Fibroblast of the aortic adventitia (primary cell): ENCODE data around the gene GABARAP. TPM values are rescaled to one million over a fixed set of nuclear protein-coding genes. Genes with fewer than 3 reads are reported as not detected.

Source experiments
- DNase-seq: peaks from one replicate; pipeline ENCODE4 v3.0.0-alpha.2; 2010; ENCODE audit warnings: low read depth
- H3K4me3 ChIP-seq: 2 replicates; pipeline ENCODE4 v1.5.1; 2011; ENCODE audit warnings: low read depth, mild to moderate bottlenecking, control low read depth, low read length, moderate library complexity
- small RNA-seq: library from RNA; depleted of rRNA; stranded (forward); fragments of <200 nt; gene quantifications from one replicate; pipeline ENCODE3, GENCODE V24; 2012
- total RNA-seq: library from RNA; depleted of rRNA; stranded (reverse); fragments of >200 nt; gene quantifications from 2 replicates; pipeline ENCODE4 v1.2.3, GENCODE V29; 2012; ENCODE audit warnings: low replicate concordance
- TF ChIP-seq, protein P1 (sequence below): IDR thresholded peaks from 2 replicates; pipeline ENCODE4 v1.5.1; 2011; ENCODE audit warnings: mild to moderate bottlenecking, low read length, control low read depth, inconsistent platforms; ENCODE audit not compliant: insufficient read depth

Gene GABARAP
- total RNA-seq, 1 donor, result 420 TPM

DNA sequence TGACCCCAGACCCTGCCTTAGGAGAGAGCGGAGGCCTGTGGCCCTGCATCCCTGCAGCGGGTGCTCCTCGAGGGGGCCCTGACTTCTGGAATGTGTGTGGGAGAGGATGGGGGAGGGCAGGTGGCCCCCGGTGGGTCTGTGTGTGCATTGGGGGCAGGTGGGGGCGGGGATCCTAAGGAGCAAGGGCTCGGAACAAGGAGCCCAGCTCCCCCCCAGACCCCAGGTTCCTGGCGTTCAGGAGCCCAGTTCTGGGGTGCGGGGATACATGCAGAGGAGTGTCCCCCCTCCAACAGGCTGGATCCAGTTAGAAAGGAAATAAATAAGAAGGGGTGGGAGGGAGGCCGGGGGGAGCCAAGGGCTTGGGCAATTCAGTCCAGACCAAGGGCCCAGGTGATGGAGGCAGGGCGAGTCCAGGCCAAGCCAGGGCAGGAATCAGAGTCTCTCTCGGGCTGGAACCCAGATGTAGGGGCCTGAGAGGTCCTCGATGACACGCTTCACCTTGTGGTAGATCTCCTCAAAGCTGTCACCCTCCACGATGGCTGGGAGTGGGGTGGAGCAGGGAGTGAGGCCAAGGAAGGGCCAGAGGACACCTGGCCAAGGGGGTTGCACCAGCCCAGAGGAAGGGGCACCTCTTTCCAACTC, 51.9 kb downstream of the GABARAP start:
- H3K4me3 ChIP-seq, result no peak overlapping the region
- DNase-seq, result no peak
- TF ChIP-seq, protein P1, sequence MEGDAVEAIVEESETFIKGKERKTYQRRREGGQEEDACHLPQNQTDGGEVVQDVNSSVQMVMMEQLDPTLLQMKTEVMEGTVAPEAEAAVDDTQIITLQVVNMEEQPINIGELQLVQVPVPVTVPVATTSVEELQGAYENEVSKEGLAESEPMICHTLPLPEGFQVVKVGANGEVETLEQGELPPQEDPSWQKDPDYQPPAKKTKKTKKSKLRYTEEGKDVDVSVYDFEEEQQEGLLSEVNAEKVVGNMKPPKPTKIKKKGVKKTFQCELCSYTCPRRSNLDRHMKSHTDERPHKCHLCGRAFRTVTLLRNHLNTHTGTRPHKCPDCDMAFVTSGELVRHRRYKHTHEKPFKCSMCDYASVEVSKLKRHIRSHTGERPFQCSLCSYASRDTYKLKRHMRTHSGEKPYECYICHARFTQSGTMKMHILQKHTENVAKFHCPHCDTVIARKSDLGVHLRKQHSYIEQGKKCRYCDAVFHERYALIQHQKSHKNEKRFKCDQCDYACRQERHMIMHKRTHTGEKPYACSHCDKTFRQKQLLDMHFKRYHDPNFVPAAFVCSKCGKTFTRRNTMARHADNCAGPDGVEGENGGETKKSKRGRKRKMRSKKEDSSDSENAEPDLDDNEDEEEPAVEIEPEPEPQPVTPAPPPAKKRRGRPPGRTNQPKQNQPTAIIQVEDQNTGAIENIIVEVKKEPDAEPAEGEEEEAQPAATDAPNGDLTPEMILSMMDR, result no peak

Small RNA genes within 50 kb of the gene (small RNA-seq; reads per million reads assigned to genes)
- gene AC120057.4, result not detected
- gene MIR324, result 263 reads per million, percentile 98 among the genes with 10 or more reads in this experiment
- not detected for gene RF00019

Other genes with a start within 250 kb of the GABARAP start
- gene ALOX12, start 246.4 kb downstream of the GABARAP start, total RNA-seq, result 0.65 TPM in 1 of 2 replicates, not detected in the other
- gene RNASEK, start 229.8 kb downstream of the GABARAP start, total RNA-seq, result 9.3 and 90.7 TPM in 2 replicates
- gene BCL6B, start 219.4 kb downstream of the GABARAP start, total RNA-seq, result 0.41 and 0.45 TPM in 2 replicates
- gene SLC16A13, start 206.4 kb downstream of the GABARAP start, total RNA-seq, result 0.72 and 3.1 TPM in 2 replicates
- gene SLC16A11, start 198.4 kb downstream of the GABARAP start, total RNA-seq, result 0.27 and 2.4 TPM in 2 replicates
- not detected in 2 replicates for gene CLEC10A, start 162.2 kb downstream of the GABARAP start, total RNA-seq
- not detected in 2 replicates for gene ASGR2, start 127.6 kb downstream of the GABARAP start, total RNA-seq
- gene ASGR1, start 63.1 kb downstream of the GABARAP start, total RNA-seq, result 0.09 and 2.8 TPM in 2 replicates
- 2.9 and 11.9 TPM in 2 replicates for gene DLG4, start 22.6 kb downstream of the GABARAP start, total RNA-seq
- 136 and 210 TPM in 2 replicates for gene ACADVL, start 22.5 kb downstream of the GABARAP start, total RNA-seq
- gene DVL2, start 7.9 kb downstream of the GABARAP start, total RNA-seq, result 67.7 and 102 TPM in 2 replicates
- gene PHF23, start 3.0 kb downstream of the GABARAP start, total RNA-seq, result 26.7 and 40.3 TPM in 2 replicates
- gene CTDNEP1, start 9.3 kb upstream of the GABARAP start, total RNA-seq, result 15.3 and 41.2 TPM in 2 replicates
- 31.6 and 35.6 TPM in 2 replicates for gene ELP5, start 9.8 kb upstream of the GABARAP start, total RNA-seq
- gene CLDN7, start 20.0 kb upstream of the GABARAP start, total RNA-seq, result 3.0 TPM in 1 of 2 replicates, not detected in the other
- gene SLC2A4, start 39.3 kb upstream of the GABARAP start, total RNA-seq, result 0.18 TPM in 1 of 2 replicates, not detected in the other
- gene YBX2, start 52.2 kb upstream of the GABARAP start, total RNA-seq, result not detected in 2 replicates
- 78.3 and 1,006 TPM in 2 replicates for gene EIF5A, start 65.2 kb upstream of the GABARAP start, total RNA-seq
- 28.4 and 69.1 TPM in 2 replicates for gene GPS2, start 72.9 kb upstream of the GABARAP start, total RNA-seq
- gene NEURL4, start 86.9 kb upstream of the GABARAP start, total RNA-seq, result 17.4 and 17.7 TPM in 2 replicates
- 0.72 TPM in 1 of 2 replicates, not detected in the other for gene ACAP1, start 94.1 kb upstream of the GABARAP start, total RNA-seq
- gene KCTD11, start 109.7 kb upstream of the GABARAP start, total RNA-seq, result 6.1 and 6.9 TPM in 2 replicates
- gene TMEM95, start 112.7 kb upstream of the GABARAP start, total RNA-seq, result not detected in 2 replicates
- gene TNK1, start 138.6 kb upstream of the GABARAP start, total RNA-seq, result under 0.01 TPM in 1 of 2 replicates, not detected in the other
- gene PLSCR3, start 152.1 kb upstream of the GABARAP start, total RNA-seq, result 19.5 and 26.9 TPM in 2 replicates
- gene TMEM256, start 161.6 kb upstream of the GABARAP start, total RNA-seq, result 21.7 and 43.7 TPM in 2 replicates
- 7.0 and 20.3 TPM in 2 replicates for gene NLGN2, start 165.4 kb upstream of the GABARAP start, total RNA-seq
- gene SPEM1, start 177.9 kb upstream of the GABARAP start, total RNA-seq, result not detected in 2 replicates
- gene SPEM2, start 183.2 kb upstream of the GABARAP start, total RNA-seq, result not detected in 2 replicates
- gene SPEM3, start 186.4 kb upstream of the GABARAP start, total RNA-seq, result 0.25 TPM in 1 of 2 replicates, not detected in the other
- 1.6 and 2.2 TPM in 2 replicates for gene TMEM102, start 193.0 kb upstream of the GABARAP start, total RNA-seq
- 0.36 and 1.7 TPM in 2 replicates for gene FGF11, start 197.1 kb upstream of the GABARAP start, total RNA-seq
- gene CHRNB1, start 202.6 kb upstream of the GABARAP start, total RNA-seq, result 4.7 and 6.1 TPM in 2 replicates
- gene ZBTB4, start 237.2 kb upstream of the GABARAP start, total RNA-seq, result 37.4 and 45.5 TPM in 2 replicates
- not detected in 2 replicates for gene SLC35G6, start 239.0 kb upstream of the GABARAP start, total RNA-seq
- 72.9 and 74.1 TPM in 2 replicates for gene POLR2A, start 241.9 kb upstream of the GABARAP start, total RNA-seq